Neural progenitor cell (in vitro differentiated cells): ENCODE results near the gene PKD1. TPM values are rescaled to one million over a fixed set of nuclear protein-coding genes. Genes with fewer than 3 reads are reported as not detected.

Experiments used
- DNase-seq: peaks from one replicate; pipeline ENCODE4 v3.0.0-alpha.2; 2016; ENCODE audit warnings: low spot score
- H2AFZ ChIP-seq: fragments of 200-600 bp; sonication (generic); replicated peaks from 2 replicates; pipeline ENCODE4 v1.6.1; 2016; ENCODE audit warnings: antibody characterized with exemption
- H3F3A ChIP-seq: fragments of 200-600 bp; sonication (generic); 2 replicates; pipeline ENCODE4 v1.6.1; 2016; ENCODE audit warnings: antibody characterized with exemption, low read depth
- H3K27ac ChIP-seq: fragments of 200-600 bp; sonication (generic); 2 replicates; pipeline ENCODE4 v1.5.1; 2016; ENCODE audit warnings: mild to moderate bottlenecking
- H3K27me3 ChIP-seq: fragments of 200-600 bp; sonication (generic); 2 replicates; pipeline ENCODE4 v1.6.1; 2016; ENCODE audit warnings: mild to moderate bottlenecking, moderate library complexity
- H3K36me3 ChIP-seq: fragments of 200-600 bp; sonication (generic); 2 replicates; pipeline ENCODE4 v1.5.1; 2016
- H3K4me1 ChIP-seq: fragments of 200-600 bp; sonication (generic); 2 replicates; pipeline ENCODE4 v1.6.1; 2016; ENCODE audit warnings: mixed run types
- H3K4me2 ChIP-seq: fragments of 200-600 bp; sonication (generic); 2 replicates; pipeline ENCODE4 v1.6.1; 2016
- H3K4me3 ChIP-seq: fragments of 200-600 bp; sonication (generic); 2 replicates; pipeline ENCODE4 v1.5.1; 2016
- H3K79me2 ChIP-seq: fragments of 200-600 bp; sonication (generic); 2 replicates; pipeline ENCODE4 v1.6.1; 2016; ENCODE audit warnings: low read depth
- H3K9ac ChIP-seq: fragments of 200-600 bp; sonication (generic); 2 replicates; pipeline ENCODE4 v1.6.1; 2016
- H3K9me3 ChIP-seq: fragments of 200-600 bp; sonication (generic); 2 replicates; pipeline ENCODE4 v1.5.1; 2016; ENCODE audit warnings: low read depth
- H4K20me1 ChIP-seq: fragments of 200-600 bp; sonication (generic); 2 replicates; pipeline ENCODE4 v1.6.1; 2016; ENCODE audit warnings: low read depth
- H3K27ac Mint-ChIP-seq: 3 replicates; pipeline ENCODE4 v1.8.0; 2021; ENCODE audit warnings: mixed read lengths
- H3K27me3 Mint-ChIP-seq: 2 replicates; pipeline ENCODE4 v1.8.0; 2022; ENCODE audit warnings: low read depth, mild to moderate bottlenecking, inconsistent platforms, moderate library complexity, mixed read lengths; ENCODE audit not compliant: insufficient read depth
- H3K36me3 Mint-ChIP-seq: 3 replicates; pipeline ENCODE4 v1.8.0; 2021; ENCODE audit warnings: mixed read lengths
- H3K4me1 Mint-ChIP-seq: 3 replicates; pipeline ENCODE4 v1.8.0; 2021; ENCODE audit warnings: mixed read lengths
- H3K4me3 Mint-ChIP-seq: 3 replicates; pipeline ENCODE4 v1.8.0; 2021; ENCODE audit warnings: mild to moderate bottlenecking, moderate library complexity, mixed read lengths
- H3K9me3 Mint-ChIP-seq: 3 replicates; pipeline ENCODE4 v1.8.0; 2020; ENCODE audit warnings: mixed read lengths
- EZH2 ChIP-seq: fragments of 200-600 bp; sonication (generic); IDR thresholded peaks from 2 replicates; pipeline ENCODE4 v1.6.1; 2017; ENCODE audit warnings: antibody characterized with exemption, mild to moderate bottlenecking, moderate library complexity
- EZH2phosphoT487 ChIP-seq: fragments of 200-600 bp; sonication (generic); IDR thresholded peaks from 2 replicates; pipeline ENCODE4 v1.6.1; 2017; ENCODE audit warnings: antibody characterized with exemption
- total RNA-seq: library from RNA; depleted of rRNA; stranded (reverse); fragments of >200 nt; gene quantifications from 2 replicates; pipeline ENCODE4 v1.2.3, GENCODE V29; 2015; ENCODE audit warnings: low replicate concordance
- TF ChIP-seq, protein P1 (sequence below): fragments of 200-600 bp; sonication (generic); IDR thresholded peaks from 2 replicates; pipeline ENCODE4 v1.5.1; 2017; ENCODE audit warnings: antibody characterized with exemption, mild to moderate bottlenecking

Gene PKD1
- total RNA-seq, 1 donor from 2014 or later, result 16.9 TPM

DNA sequence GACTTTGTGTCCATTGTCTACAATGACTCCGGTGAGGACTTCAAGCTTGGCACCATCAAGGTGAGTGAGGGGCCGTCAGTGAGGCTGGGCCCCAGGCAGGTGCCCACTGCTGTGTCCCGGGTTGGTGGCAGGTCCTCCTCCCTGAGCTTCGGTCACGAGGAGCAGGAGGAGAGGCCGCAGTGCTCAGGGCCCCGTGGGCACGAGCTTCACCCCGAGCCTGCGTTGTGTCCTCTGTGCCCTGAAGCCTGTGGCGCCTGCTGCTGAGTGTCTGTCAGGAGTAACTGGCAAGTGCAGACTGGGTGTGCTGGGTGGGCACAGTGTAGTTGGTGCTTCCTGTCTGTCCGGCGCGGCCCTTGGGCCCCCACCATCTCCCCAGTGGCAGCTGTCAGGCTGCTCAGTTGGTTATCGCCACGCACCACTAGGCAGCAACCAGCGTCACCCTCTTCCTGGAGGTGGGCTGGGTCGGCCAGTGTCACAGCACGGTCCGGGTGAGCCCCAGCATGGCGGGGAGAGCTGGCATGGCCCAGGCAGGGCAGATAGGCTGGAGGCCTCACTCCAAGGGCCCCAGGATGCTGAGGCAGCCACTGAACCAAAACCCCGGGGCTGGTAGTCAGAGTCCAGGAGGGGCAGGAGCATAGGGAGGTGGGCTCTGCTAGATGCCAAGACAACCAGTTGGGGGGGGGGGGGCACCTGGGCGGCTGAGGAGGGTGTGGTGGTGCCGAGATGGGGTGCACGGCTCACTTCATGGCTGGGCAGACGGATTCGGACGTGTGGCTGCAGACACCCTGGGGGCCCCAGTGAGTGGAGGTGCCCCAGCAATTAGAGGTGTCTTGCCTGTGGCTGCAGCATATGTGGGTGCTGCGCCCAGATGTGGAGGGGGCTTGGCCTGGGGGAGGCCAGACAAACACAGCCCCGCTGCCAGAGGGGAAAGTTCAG is 48.6 kb downstream of the PKD1 start:
- Histone ChIP-seq H2AFZ (no peak overlapping the region), H3K4me1 (peaks cover 8% of the 10 kb centered on the region), H4K20me1 (peaks cover 36% of the 10 kb centered on the region), H3K79me2 (no peaks in the 10 kb centered on the region), H3K4me2 (no peak overlapping the region), H3K4me3 (no peak overlapping the region), H3K9me3 (no peaks in the 10 kb centered on the region), H3F3A (peaks cover 17% of the 10 kb centered on the region), H3K36me3 (no peaks in the 10 kb centered on the region), H3K9ac (no peak overlapping the region), H3K27me3 (no peaks in the 10 kb centered on the region), H3K27ac (no peak overlapping the region)
- no peak overlapping the region for H3K27ac Mint-ChIP-seq
- no peaks in the 10 kb centered on the region for H3K36me3 Mint-ChIP-seq
- TF ChIP-seq, protein P1, sequence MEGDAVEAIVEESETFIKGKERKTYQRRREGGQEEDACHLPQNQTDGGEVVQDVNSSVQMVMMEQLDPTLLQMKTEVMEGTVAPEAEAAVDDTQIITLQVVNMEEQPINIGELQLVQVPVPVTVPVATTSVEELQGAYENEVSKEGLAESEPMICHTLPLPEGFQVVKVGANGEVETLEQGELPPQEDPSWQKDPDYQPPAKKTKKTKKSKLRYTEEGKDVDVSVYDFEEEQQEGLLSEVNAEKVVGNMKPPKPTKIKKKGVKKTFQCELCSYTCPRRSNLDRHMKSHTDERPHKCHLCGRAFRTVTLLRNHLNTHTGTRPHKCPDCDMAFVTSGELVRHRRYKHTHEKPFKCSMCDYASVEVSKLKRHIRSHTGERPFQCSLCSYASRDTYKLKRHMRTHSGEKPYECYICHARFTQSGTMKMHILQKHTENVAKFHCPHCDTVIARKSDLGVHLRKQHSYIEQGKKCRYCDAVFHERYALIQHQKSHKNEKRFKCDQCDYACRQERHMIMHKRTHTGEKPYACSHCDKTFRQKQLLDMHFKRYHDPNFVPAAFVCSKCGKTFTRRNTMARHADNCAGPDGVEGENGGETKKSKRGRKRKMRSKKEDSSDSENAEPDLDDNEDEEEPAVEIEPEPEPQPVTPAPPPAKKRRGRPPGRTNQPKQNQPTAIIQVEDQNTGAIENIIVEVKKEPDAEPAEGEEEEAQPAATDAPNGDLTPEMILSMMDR, result no peak
- TF ChIP-seq EZH2phosphoT487, result no peak
- TF ChIP-seq EZH2, result no peak
- H3K4me3 Mint-ChIP-seq, result no peak overlapping the region
- peaks cover 4% of the 10 kb centered on the region for H3K4me1 Mint-ChIP-seq
- no peak for DNase-seq
- H3K9me3 Mint-ChIP-seq, result no peaks in the 10 kb centered on the region
- peaks cover 5% of the 10 kb centered on the region for H3K27me3 Mint-ChIP-seq

DNA sequence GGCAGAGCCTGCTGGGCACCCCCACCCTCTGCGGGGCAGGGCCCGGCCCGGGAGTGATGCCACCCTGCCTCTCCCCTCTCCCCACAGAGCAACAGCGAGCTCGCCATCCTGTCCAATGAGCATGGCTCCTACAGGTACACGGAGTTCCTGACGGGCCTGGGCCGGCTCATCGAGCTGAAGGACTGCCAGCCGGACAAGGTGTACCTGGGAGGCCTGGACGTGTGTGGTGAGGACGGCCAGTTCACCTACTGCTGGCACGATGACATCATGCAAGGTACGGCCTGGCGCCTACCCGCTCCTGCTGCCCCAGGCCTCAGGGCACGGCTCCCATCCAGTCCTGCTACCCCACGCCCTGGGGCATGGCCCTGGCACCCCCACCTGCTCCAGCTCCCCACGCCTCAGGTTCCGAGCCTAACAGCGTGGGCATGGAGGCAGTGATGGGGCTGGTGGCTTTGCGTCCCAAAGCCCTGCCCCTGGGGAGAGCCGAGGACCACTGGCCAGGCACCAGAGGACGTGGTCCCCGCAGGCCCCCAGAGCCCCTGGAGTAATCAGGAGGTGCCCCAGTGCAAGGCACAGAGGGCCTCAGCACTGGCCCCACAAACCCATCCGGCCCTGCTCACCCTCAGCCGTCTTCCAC is 49.5 kb downstream of the PKD1 start:
- Mint-ChIP-seq H3K27me3 (peaks cover 5% of the 10 kb centered on the region), H3K27ac (no peak overlapping the region), H3K36me3 (no peaks in the 10 kb centered on the region), H3K9me3 (no peaks in the 10 kb centered on the region), H3K4me1 (peaks cover 4% of the 10 kb centered on the region), H3K4me3 (no peak overlapping the region)
- H3K9me3 ChIP-seq, result no peaks in the 10 kb centered on the region
- H3F3A ChIP-seq, result peaks cover 10% of the 10 kb centered on the region
- no peaks in the 10 kb centered on the region for H3K79me2 ChIP-seq
- H3K36me3 ChIP-seq, result no peaks in the 10 kb centered on the region
- H3K4me1 ChIP-seq, result no peaks in the 10 kb centered on the region
- no peak overlapping the region for H3K4me3 ChIP-seq
- peaks cover 29% of the 10 kb centered on the region for H4K20me1 ChIP-seq
- H2AFZ ChIP-seq, result no peak overlapping the region
- no peak overlapping the region for H3K9ac ChIP-seq
- no peak overlapping the region for H3K27ac ChIP-seq
- H3K4me2 ChIP-seq, result no peak overlapping the region
- no peaks in the 10 kb centered on the region for H3K27me3 ChIP-seq
- TF ChIP-seq, protein P1, result no peak
- TF ChIP-seq EZH2phosphoT487 (no peak), EZH2 (no peak)
- DNase-seq, result no peak

DNA sequence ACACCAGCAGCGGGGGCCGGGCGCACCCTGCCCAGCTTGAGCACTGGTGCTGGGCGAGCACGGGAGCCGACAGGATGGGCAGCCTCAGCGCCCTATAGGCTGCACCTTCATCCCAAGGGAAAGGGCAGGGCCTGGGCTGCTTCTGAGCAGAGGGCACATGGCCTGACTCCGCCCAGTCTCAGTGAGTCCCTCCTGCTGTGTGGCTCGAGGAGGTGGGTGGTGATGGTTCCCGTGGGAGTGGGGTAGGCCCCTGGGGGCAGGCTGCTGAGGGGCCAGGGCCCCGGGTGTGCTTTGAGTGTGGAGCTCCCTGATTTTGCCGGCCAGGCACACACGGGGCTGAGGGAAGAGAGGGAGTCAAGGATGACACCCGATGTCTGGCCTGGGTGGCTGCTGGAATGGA is 50.0 kb downstream of the PKD1 start:
- no peak overlapping the region for H3K4me3 ChIP-seq
- no peaks in the 10 kb centered on the region for H3K27me3 ChIP-seq
- Mint-ChIP-seq H3K27ac (no peak overlapping the region), H3K9me3 (no peaks in the 10 kb centered on the region), H3K36me3 (no peaks in the 10 kb centered on the region), H3K4me3 (no peak overlapping the region), H3K4me1 (peaks cover 4% of the 10 kb centered on the region), H3K27me3 (peaks cover 5% of the 10 kb centered on the region)
- H3K9ac ChIP-seq, result no peak overlapping the region
- peaks cover 6% of the 10 kb centered on the region for H3F3A ChIP-seq
- no peaks in the 10 kb centered on the region for H3K36me3 ChIP-seq
- no peak overlapping the region for H3K27ac ChIP-seq
- H4K20me1 ChIP-seq, result peaks cover 26% of the 10 kb centered on the region
- H2AFZ ChIP-seq, result no peak overlapping the region
- no peaks in the 10 kb centered on the region for H3K4me1 ChIP-seq
- no peaks in the 10 kb centered on the region for H3K9me3 ChIP-seq
- no peak for DNase-seq
- H3K4me2 ChIP-seq, result no peak overlapping the region
- TF ChIP-seq, protein P1, result no peak
- TF ChIP-seq EZH2phosphoT487 (no peak), EZH2 (no peak)
- H3K79me2 ChIP-seq, result no peaks in the 10 kb centered on the region
